Activated naive CD4-positive, alpha-beta T cell treated with anti-CD3 and anti-CD28 coated beads, Interleukin-2, amount 50 U/mL, for 16 hours (primary cell): ENCODE measurements around the gene KRT1.
"Not testable (repeated sequence)": the region's sequence is repeated elsewhere in the genome, so short reads cannot be mapped to it uniquely, and the experiment has no call there.

Source experiments
- DNase-seq: peaks from one replicate; pipeline ENCODE4 v3.0.0-alpha.2; 2020

KRT1 gene

DNA sequence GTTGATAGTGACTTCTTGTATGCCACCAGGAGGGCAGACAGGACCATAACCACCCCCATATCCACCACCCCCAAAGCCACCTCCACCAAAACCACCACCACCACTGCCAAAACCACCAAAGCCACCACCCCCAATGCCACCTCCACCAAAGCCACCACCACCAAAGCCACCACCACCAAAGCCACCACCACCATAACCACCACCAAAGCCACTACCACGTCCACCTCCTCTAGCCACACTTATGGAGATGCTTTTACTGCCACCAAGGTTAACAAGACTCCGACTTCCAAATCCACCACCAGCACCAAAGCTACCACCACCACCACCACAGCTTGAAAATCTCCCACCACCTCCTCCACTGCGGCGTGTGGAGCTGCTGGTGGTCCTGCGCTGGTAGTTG, 332 bp downstream of the KRT1 start:
- no peak for DNase-seq

- no peak for DNase-seq
Observed at GRCh38 chr12:52677671-52678070, 2.5 kb downstream of the KRT1 start.

- DNase-seq = no peak
Observed at GRCh38 chr12:52677126-52677525, 3.1 kb downstream of the KRT1 start.

DNA sequence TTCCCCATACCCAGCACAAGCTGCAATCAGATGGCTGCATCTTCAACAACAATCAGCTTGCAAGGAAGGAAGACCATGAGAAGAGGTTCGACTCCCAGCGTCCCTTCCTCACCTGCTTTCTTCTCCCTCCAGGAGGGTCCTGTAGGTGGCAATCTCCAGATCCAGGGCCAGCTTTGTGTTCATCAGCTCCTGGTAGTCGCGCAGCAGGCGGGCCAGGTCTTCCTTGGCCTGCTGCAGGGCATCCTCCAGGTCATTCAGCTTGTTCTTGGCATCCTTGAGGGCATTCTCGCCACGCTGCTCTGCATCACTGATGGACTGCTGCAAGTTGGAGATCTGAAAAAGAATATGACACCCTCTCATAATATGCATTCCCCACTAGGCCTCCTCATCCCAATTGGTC, 4.0 kb downstream of the KRT1 start:
- DNase-seq = no peak

GRCh38 chr12:52675301-52675701, 4.9 kb downstream of the KRT1 start:
- DNase-seq = no peak

- no peak for DNase-seq
Observed at GRCh38 chr12:52674433-52674775, 5.8 kb downstream of the KRT1 start.

- no peak for DNase-seq
Observed at GRCh38 chr12:52673713-52674432, 6.3 kb downstream of the KRT1 start.

- no peak for DNase-seq
Observed at GRCh38 chr12:52673217-52673616, 7.0 kb downstream of the KRT1 start.

DNA sequence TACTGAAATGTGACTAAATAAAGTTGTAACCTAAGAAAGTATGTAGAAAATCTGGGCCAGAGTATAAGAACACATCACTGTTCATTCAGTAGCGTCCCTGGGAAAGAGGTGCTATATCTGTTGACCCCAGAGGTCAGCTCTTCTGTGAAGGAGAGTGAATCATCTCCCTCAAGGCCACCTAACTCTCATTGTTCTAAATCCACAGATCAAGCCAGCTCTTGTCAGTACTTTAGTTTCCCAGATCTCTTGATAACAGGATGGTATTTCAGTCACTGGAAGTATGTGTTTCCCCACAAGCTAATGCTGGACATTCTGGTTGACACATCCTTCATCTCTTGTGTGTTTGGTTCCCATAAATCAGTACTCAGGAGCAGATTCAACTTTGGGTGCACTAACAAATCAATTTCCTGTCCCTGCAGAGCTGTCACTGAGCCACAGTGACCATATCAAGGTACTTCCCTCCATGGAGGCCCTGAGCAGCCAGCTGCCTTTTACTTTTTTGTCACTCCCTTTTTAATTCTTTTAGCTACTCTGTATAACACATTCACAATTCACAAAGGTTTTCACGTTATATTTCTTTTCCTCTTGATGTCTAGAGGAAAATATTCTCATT, 7.8 kb downstream of the KRT1 start:
- DNase-seq = no peak

DNA sequence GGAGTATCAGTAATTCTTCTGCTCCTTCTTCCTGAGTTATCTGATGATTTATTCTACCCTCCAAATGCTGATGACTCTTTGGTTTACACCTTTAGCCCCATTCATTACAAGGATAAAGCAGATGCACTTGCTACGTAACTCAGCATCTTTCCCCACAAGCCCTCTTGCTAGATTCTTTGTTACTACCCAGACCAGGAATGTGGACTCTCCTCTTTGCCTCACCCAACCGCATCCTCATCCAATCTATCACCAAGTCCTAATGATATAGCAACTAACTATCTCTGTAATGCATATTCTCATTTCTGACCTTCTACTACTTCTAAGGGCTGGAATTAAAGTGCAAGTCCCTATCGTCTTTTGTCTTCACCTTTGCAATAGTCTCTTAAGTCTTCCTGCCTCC, 9.2 kb downstream of the KRT1 start:
- no peak for DNase-seq

GRCh38 chr12:52670506-52670905, 9.7 kb downstream of the KRT1 start:
- no peak for DNase-seq

DNA sequence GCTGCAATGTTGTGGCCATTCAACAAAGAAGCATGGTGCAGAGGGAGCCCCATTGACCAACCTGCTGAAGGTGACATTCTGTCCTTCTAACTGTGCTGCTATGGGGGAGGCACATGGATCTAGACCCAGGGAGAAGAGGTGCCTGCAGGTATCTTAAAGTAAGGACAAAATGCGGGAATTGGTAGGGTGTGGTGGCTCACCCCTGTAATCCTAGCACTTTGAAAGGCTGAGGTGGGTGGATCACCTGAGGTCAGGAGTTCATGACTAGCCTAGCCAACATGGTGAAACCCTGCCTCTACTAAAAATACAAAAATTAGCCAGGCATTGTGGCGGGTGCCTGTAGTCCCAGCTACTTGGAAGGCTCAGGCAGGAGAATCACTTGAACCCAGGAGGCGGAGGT, 10.3 kb downstream of the KRT1 start:
- DNase-seq = not testable (repeated sequence)

DNA sequence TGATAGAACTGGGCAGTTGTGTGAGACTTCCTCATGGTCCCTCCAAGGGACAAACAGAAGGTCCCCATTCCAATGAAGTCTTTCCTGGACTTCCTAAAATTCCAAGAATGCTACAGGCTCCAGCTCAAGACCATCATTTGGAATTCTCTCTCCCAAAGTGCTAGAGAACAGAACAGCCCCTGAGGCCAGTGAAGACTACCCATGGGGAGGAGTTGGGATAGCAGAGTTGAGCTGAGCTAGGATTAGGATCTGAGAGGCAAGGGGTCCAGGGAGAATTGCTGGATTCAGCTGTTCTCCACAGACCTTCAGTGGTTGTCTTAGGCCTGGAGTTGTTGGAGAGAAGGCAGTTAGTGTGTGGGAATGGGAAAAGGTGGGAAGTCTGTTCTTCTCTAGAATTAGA, 10.8 kb downstream of the KRT1 start:
- no peak for DNase-seq

DNA sequence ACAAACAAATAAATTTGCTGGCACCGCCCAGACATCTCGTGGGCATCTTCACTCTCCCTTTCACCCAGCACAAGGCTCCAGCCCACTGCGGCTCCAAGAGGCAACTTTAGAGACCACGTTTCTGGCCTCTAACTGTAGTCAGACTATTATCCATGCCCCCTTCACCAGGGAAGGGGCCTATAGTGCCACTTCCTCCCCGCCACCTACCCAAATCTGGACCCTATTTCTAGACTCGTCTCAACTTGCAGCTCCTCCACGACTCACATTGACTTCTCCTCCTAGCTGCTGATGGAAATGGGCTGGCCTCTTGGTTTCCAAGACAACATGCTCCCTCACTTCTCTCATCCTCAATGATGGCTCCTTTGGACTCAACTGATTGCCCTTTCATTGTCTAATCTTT, 12.3 kb downstream of the KRT1 start:
- DNase-seq = no peak

GRCh38 chr12:52667509-52667908, 12.7 kb downstream of the KRT1 start:
- DNase-seq = no peak

GRCh38 chr12:52666471-52666870, 13.7 kb downstream of the KRT1 start:
- DNase-seq = no peak

DNA sequence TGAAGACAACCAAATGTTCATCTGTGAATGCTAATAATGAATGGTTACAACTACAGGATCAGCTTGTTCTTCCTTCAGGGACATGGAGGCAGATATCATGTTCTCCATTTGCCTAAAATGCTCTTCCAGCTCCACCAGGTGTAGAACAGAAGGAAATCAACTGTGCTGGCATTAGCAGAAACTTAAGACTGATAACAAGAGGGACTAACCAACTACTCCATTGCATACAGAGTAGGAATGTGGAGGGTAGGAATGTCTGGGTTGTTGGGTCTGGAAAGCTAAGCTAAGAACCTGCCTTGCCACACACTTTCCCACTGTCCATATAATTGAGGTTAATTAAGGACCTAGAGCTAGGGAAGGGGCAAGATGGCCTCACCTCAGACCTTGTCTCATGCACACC, 16.8 kb downstream of the KRT1 start:
- no peak for DNase-seq

- no peak for DNase-seq
Observed at GRCh38 chr12:52662918-52663229, 17.3 kb downstream of the KRT1 start.

- no peak for DNase-seq
Observed at GRCh38 chr12:52662093-52662917, 17.9 kb downstream of the KRT1 start.

DNA sequence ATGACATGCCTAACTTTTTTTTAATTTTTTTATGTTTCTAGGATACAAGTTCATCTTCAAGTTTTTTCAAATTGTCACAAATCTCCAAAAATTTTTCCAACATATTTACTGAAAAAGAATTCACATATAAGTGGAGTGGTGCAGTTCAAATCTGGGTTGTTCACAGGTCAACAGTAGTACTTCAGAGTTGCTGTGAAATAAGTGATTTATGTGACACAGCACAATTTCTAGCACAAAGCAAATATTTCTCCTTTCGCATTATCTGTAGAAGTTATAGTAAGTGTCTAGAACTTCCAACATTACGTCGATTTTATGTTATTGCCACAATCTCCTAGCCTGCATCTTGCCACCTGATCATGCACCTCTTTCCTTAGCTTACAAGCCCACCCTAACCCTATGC, 18.5 kb downstream of the KRT1 start:
- no peak for DNase-seq

GRCh38 chr12:52660934-52661499, 19.2 kb downstream of the KRT1 start:
- no peak for DNase-seq

GRCh38 chr12:52659951-52660350, 20.3 kb downstream of the KRT1 start:
- no peak for DNase-seq

- DNase-seq = no peak
Observed at GRCh38 chr12:52659395-52659794, 20.8 kb downstream of the KRT1 start.

- no peak for DNase-seq
Observed at GRCh38 chr12:52658196-52658595, 22.0 kb downstream of the KRT1 start.
